ENCODE results near the gene SYTL2. TPM values are rescaled to one million over a fixed set of nuclear protein-coding genes. Genes with fewer than 3 reads are reported as not detected.

The SYTL2 gene
- total RNA-seq, 3 donors from 2014 or later, result 10.1 to 189 (median 120) TPM

- intact Hi-C loops (cut with DNase I; ENCODE audit: low total_unique reads), result no loop called here
- no peaks in the 10 kb centered on the region for H3K9me3 ChIP-seq
Measured at GRCh38 chr11:85809863-85810262, 1.1 kb downstream of the SYTL2 start.

DNA sequence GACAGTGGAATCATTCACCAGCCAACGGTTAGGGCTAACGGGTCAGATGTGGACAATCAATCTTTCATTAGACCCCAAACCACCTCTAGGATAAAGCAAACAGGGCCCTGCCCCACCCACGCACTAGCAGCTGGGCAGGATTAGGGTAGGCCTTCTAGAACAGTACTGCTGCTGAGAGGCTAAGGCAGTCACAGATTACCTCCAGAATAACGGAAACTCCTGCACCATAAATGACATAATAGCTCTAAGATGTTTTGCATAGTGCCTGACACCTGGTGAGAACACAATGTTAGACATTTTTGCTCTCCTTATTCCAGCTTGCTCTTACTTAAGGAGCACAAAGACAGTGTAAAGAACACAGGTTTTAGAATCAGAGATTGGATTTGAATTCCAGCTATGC, 1.8 kb downstream of the SYTL2 start:
- Histone ChIP-seq H3K36me3 (no peaks in the 10 kb centered on the region), H3K9me3 (no peaks in the 10 kb centered on the region), H3K4me3 (peak overlapping the region in 1 of 3 donors; percentile 76), H3K27ac (peak overlapping the region in 1 of 2 donors; percentile 15), H3K27me3 (no peaks in the 10 kb centered on the region), H3K4me1 (peaks cover 0 to 4% of the 10 kb centered on the region in 2 donors)
- intact Hi-C loops (cut with DNase I; ENCODE audit: low total_unique reads), result no loop called here
- no peak for DNase-seq (ENCODE audit: low spot score in 2 of 2)
- TF ChIP-seq POLR2AphosphoS5 (IDR thresholded peaks at IDR 0.05) (no peak), POLR2A (IDR thresholded peaks at IDR 0.05) (no peak), CTCF (IDR thresholded peaks at IDR 0.05) (no peak)

More at GRCh38 chr11:85809863-85810262, 1.1 kb downstream of the SYTL2 start:
- Histone ChIP-seq H3K4me3 (peak overlapping the region; percentile 49 to 76 (median 73)), H3K27ac (peak overlapping the region; percentile 38 to 49), H3K27me3 (no peaks in the 10 kb centered on the region), H3K4me1 (peaks cover 0 to 4% of the 10 kb centered on the region in 2 donors), H3K36me3 (no peaks in the 10 kb centered on the region)
- no peak for DNase-seq (ENCODE audit: low spot score in 2 of 2)
- no peak for TF ChIP-seq POLR2AphosphoS5 (IDR thresholded peaks at IDR 0.05)
- no peak for TF ChIP-seq POLR2A (IDR thresholded peaks at IDR 0.05)

- Histone ChIP-seq H3K9me3 (no peaks in the 10 kb centered on the region), H3K27ac (no peak overlapping the region), H3K4me1 (peaks cover 0 to 4% of the 10 kb centered on the region in 2 donors), H3K27me3 (no peaks in the 10 kb centered on the region), H3K4me3 (no peak overlapping the region), H3K36me3 (no peaks in the 10 kb centered on the region)
- no peak for TF ChIP-seq POLR2A (IDR thresholded peaks at IDR 0.05)
- no peak for TF ChIP-seq POLR2AphosphoS5 (IDR thresholded peaks at IDR 0.05)
- TF ChIP-seq CTCF (IDR thresholded peaks at IDR 0.05), result no peak
- intact Hi-C loops (cut with DNase I; ENCODE audit: low total_unique reads), result no loop called here
- DNase-seq (ENCODE audit: low spot score in 2 of 2), result no peak
Measured at GRCh38 chr11:85806876-85807275, 4.1 kb downstream of the SYTL2 start.

DNA sequence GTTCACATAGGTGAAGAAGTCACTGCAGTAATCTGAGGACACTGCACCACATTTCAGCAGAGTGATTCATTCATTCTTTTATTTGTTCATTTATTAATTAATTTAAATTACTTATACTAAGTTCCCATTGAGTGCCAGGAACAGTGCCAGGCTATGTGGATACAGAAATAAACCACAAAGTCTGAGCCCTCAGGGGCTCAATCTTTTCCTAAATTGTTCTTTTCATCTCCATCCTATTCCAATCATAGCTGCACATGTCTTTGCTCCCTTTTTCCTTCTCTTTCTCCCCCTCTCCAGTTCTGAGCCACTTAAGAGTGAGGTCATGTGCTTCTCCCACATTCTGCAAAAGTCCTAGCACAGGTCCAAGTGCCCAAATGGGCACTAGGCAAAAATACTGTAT, 4.9 kb downstream of the SYTL2 start:
- TF ChIP-seq POLR2A (IDR thresholded peaks at IDR 0.05), result no peak
- no peak for TF ChIP-seq CTCF (IDR thresholded peaks at IDR 0.05)
- no peak for TF ChIP-seq POLR2AphosphoS5 (IDR thresholded peaks at IDR 0.05)
- no peaks in the 10 kb centered on the region for H3K9me3 ChIP-seq
- no peak for DNase-seq (ENCODE audit: low spot score in 2 of 2)
- peaks cover 0 to 4% of the 10 kb centered on the region in 2 donors for H3K4me1 ChIP-seq
- no peak overlapping the region for H3K27ac ChIP-seq
- no peaks in the 10 kb centered on the region for H3K36me3 ChIP-seq
- no peaks in the 10 kb centered on the region for H3K27me3 ChIP-seq
- intact Hi-C loops (cut with DNase I; ENCODE audit: low total_unique reads), result no loop called here
- H3K4me3 ChIP-seq, result no peak overlapping the region

- intact Hi-C loops (cut with DNase I; ENCODE audit: low total_unique reads), result no loop called here
- H3K4me1 ChIP-seq, result peaks cover 0 to 4% of the 10 kb centered on the region in 2 donors
- no peaks in the 10 kb centered on the region for H3K27me3 ChIP-seq
- TF ChIP-seq POLR2AphosphoS5 (IDR thresholded peaks at IDR 0.05) (no peak), POLR2A (IDR thresholded peaks at IDR 0.05) (no peak), CTCF (IDR thresholded peaks at IDR 0.05) (no peak)
- H3K4me3 ChIP-seq, result no peak overlapping the region
- no peaks in the 10 kb centered on the region for H3K9me3 ChIP-seq
- no peaks in the 10 kb centered on the region for H3K36me3 ChIP-seq
- no peak for DNase-seq (ENCODE audit: low spot score in 2 of 2)
- no peak overlapping the region for H3K27ac ChIP-seq
Measured at GRCh38 chr11:85805387-85805786, 5.6 kb downstream of the SYTL2 start.

DNA sequence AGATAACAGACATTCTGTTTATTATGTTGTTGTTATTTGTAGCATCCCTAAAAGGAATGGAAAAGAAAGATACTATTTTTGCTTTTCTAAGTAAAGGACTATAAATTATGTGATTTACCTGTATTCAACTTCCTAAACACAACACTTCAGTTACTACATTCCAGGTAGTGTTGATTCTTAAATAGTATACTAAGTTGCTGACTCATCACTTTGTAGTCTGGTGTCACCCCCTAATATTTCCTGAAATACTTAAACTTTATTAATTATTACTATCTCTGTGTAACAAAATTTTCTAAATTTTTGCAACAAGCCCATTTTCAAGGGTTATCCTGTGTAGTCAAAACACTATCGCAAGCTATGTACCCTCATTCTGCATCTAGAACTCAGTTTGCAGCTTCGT, 7.0 kb downstream of the SYTL2 start:
- Histone ChIP-seq H3K36me3 (no peaks in the 10 kb centered on the region), H3K9me3 (no peaks in the 10 kb centered on the region), H3K4me3 (no peak overlapping the region), H3K27me3 (no peaks in the 10 kb centered on the region), H3K27ac (no peak overlapping the region), H3K4me1 (no peaks in the 10 kb centered on the region)
- intact Hi-C loops (cut with DNase I; ENCODE audit: low total_unique reads), result no loop called here
- no peak for DNase-seq (ENCODE audit: low spot score in 2 of 2)
- TF ChIP-seq POLR2AphosphoS5 (IDR thresholded peaks at IDR 0.05) (no peak), POLR2A (IDR thresholded peaks at IDR 0.05) (no peak), CTCF (IDR thresholded peaks at IDR 0.05) (no peak)

All from breast epithelium (tissue), 4 donors.